ENCODE measurements around the gene RASSF9.

RASSF9 gene

GRCh38 chr12:85755760-85756159 is 80.4 kb downstream of the RASSF9 start:
- in situ Hi-C loops (cut with HindIII; ENCODE audit: low sequenced_read_pairs): no loop called here

Data from DLD1 (cell line).